ENCODE results near the gene REEP5.

Gene REEP5

GRCh38 chr5:112934366-112934663 lies 12.3 kb upstream of the REEP5 start:
- TF ChIP-seq, protein P1, sequence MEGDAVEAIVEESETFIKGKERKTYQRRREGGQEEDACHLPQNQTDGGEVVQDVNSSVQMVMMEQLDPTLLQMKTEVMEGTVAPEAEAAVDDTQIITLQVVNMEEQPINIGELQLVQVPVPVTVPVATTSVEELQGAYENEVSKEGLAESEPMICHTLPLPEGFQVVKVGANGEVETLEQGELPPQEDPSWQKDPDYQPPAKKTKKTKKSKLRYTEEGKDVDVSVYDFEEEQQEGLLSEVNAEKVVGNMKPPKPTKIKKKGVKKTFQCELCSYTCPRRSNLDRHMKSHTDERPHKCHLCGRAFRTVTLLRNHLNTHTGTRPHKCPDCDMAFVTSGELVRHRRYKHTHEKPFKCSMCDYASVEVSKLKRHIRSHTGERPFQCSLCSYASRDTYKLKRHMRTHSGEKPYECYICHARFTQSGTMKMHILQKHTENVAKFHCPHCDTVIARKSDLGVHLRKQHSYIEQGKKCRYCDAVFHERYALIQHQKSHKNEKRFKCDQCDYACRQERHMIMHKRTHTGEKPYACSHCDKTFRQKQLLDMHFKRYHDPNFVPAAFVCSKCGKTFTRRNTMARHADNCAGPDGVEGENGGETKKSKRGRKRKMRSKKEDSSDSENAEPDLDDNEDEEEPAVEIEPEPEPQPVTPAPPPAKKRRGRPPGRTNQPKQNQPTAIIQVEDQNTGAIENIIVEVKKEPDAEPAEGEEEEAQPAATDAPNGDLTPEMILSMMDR (IDR thresholded peaks at IDR 0.05; ENCODE audit: low read depth, low read length) = no peak
- Histone ChIP-seq H3K27ac (no peak overlapping the region), H3K4me3 (ENCODE audit: low read depth, low read length) (no peak overlapping the region), H3K9me3 (ENCODE audit: severe bottlenecking) (no peaks in the 10 kb centered on the region), H3K36me3 (no peaks in the 10 kb centered on the region), H3K27me3 (ENCODE audit: insufficient read depth, low read depth, severe bottlenecking) (no peaks in the 10 kb centered on the region)
- DNase-seq = no peak

GRCh38 chr5:112933651-112934365 lies 11.8 kb upstream of the REEP5 start:
- Histone ChIP-seq H3K4me3 (ENCODE audit: low read depth, low read length) (no peak overlapping the region), H3K27ac (no peak overlapping the region), H3K36me3 (no peaks in the 10 kb centered on the region), H3K27me3 (ENCODE audit: insufficient read depth, low read depth, severe bottlenecking) (no peaks in the 10 kb centered on the region), H3K9me3 (ENCODE audit: severe bottlenecking) (no peaks in the 10 kb centered on the region)
- DNase-seq = no peak
- TF ChIP-seq, protein P1 (IDR thresholded peaks at IDR 0.05; ENCODE audit: low read depth, low read length) = no peak

DNA sequence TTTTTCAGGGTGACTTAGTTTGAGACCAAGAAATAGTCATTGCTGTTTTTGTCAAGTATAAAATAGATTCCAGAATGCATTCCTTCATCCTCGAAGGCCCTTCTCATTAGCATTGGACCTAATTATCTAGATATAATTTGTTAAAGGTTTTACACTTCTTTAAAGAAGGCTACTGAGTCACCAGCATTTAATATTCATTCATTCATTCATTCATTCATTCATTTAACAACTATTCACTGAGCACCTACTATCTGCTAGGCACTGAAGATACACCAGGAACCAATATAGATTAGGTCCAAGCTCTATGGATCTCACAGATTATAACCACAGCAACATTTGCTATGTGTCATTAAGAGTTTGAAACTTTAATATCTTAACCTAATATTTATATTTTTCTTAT lies 11.1 kb upstream of the REEP5 start:
- H3K4me3 ChIP-seq (ENCODE audit: low read depth, low read length) = no peak overlapping the region
- TF ChIP-seq, protein P1 (IDR thresholded peaks at IDR 0.05; ENCODE audit: low read depth, low read length) = no peak
- DNase-seq = no peak

DNA sequence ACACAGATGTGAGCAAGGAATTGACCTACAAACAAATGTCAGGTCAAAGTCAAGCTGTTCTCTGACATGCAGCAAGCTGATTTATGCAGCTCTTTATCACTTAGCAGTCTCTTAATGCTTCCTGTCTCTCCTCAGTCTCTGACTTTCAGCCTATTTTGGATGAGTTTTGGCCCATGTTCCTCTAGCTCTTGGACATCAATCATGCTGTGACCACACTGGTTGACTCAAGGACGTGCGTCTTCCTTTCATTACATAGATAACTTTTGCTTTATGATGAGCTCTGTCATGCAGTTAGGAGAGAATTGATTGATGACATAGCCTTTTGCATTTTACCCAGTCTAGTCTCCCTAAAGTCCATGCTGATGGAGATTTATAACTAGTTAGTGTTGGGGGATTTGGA lies 9.4 kb upstream of the REEP5 start:
- TF ChIP-seq, protein P1 (IDR thresholded peaks at IDR 0.05; ENCODE audit: low read depth, low read length) = no peak
- H3K27me3 ChIP-seq (ENCODE audit: insufficient read depth, low read depth, severe bottlenecking) = no peaks in the 10 kb centered on the region
- H3K9me3 ChIP-seq (ENCODE audit: severe bottlenecking) = no peaks in the 10 kb centered on the region
- no peak overlapping the region for H3K27ac ChIP-seq
- H3K36me3 ChIP-seq = no peaks in the 10 kb centered on the region
- H3K4me3 ChIP-seq (ENCODE audit: low read depth, low read length) = no peak overlapping the region
- no peak for DNase-seq

More for the DNA sequence above, 11.1 kb upstream of the REEP5 start:
- Histone ChIP-seq H3K36me3 (no peaks in the 10 kb centered on the region), H3K27ac (no peak overlapping the region), H3K9me3 (ENCODE audit: severe bottlenecking) (no peaks in the 10 kb centered on the region), H3K27me3 (ENCODE audit: insufficient read depth, low read depth, severe bottlenecking) (no peaks in the 10 kb centered on the region)

- Histone ChIP-seq H3K36me3 (no peaks in the 10 kb centered on the region), H3K9me3 (ENCODE audit: severe bottlenecking) (no peaks in the 10 kb centered on the region), H3K27me3 (ENCODE audit: insufficient read depth, low read depth, severe bottlenecking) (no peaks in the 10 kb centered on the region), H3K27ac (no peak overlapping the region), H3K4me3 (ENCODE audit: low read depth, low read length) (no peak overlapping the region)
- TF ChIP-seq, protein P1 (IDR thresholded peaks at IDR 0.05; ENCODE audit: low read depth, low read length) = no peak
- DNase-seq = no peak
Measured at GRCh38 chr5:112930082-112930344, 8.0 kb upstream of the REEP5 start.

DNA sequence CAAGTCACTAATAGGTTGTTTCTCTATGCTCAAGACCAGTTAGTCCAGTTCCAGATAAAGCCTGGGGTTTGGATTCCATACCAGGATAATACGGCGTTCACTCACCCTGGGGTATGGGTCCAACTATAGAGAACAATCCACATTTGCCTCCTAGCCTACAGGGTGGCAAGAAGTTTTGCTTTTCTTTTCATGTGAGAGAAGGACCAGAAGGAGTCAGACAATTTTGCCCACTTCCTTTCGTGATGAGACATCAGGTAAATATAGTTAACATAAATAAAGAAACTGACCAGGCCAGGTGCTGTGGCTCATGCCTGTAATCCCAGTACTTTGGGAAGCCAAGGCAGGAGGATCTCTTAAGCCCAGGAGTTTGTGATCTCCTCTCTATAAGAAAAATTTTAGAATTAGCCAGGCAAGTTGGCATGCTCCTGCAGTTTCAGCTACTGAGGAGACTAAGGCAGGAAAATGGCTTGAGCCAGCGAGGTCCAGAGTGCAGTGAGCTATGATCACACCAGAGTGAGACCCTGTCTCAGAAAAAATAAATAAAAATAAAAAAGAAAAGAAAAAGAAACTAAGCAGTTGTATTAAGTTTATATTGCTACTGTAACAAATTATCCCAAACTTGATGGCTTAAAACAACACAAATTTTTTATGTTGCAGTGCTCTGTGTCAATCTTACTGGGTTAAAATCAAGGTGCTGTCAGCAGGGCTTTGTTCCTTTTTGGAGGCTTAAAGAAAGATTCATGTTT lies 7.5 kb upstream of the REEP5 start:
- H3K36me3 ChIP-seq = no peaks in the 10 kb centered on the region
- H3K4me3 ChIP-seq (ENCODE audit: low read depth, low read length) = no peak overlapping the region
- no peaks in the 10 kb centered on the region for H3K9me3 ChIP-seq (ENCODE audit: severe bottlenecking)
- no peak for DNase-seq
- H3K27ac ChIP-seq = no peak overlapping the region
- no peaks in the 10 kb centered on the region for H3K27me3 ChIP-seq (ENCODE audit: insufficient read depth, low read depth, severe bottlenecking)
- TF ChIP-seq, protein P1 (IDR thresholded peaks at IDR 0.05; ENCODE audit: low read depth, low read length) = no peak

Measured in WERI-Rb-1 (cell line).